ENCODE measurements around the gene DEDD. TPM values are rescaled to one million over a fixed set of nuclear protein-coding genes. Genes with fewer than 3 reads are reported as not detected.

The DEDD gene
- total RNA-seq, 2 donors from 2014 or later, result 34.9 to 42.5 TPM

DNA sequence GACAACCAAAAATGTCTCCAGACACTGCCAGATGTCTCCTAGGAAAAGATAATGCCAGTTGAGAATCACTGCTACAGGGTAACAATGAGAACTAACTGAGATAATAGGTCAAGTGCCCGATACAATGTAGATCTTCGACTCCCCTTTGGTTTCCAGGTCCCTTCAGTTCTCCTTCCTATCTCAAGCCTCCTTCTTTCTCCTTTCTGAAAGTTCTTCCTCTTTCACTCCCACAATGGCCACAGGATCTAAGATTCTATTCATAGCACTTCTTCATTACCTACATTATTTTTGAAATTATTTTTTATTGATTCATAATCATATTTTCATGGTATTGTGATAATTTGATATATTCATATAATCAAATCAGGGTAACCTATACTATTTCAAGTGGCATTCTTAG is 20.9 kb downstream of the DEDD start:
- no peaks in the 10 kb centered on the region for H3K9me3 Mint-ChIP-seq
- H3K27me3 Mint-ChIP-seq, result no peaks in the 10 kb centered on the region
- ATAC-seq (no peak), DNase-seq (ENCODE audit: low spot score) (no peak)
- H3K36me3 Mint-ChIP-seq, result peaks cover 10% of the 10 kb centered on the region
- H3K4me1 Mint-ChIP-seq (ENCODE audit: low read depth in 2 of 2), result peaks cover 38 to 48% of the 10 kb centered on the region in 2 donors
- no peak overlapping the region for H3K4me3 Mint-ChIP-seq
- no peak overlapping the region for H3K27ac Mint-ChIP-seq

DNA sequence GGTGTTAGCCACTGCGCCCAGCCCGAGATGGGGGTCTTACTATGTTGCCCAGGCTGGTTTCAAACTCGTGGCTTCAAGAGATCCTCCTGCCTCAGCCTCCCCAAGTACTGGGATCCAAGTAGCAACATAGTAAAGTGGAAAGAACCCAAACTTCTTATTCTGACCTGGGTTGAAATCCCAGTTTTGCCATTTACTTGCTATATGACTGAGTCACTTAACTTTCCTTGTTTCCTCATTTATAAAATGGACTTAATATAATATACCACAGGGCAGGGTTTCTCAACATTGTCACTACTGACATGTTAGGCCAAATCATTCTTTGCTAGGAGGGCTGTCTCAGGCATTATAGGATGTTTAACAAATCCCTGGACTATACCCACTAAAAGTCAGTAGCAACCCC is 21.4 kb downstream of the DEDD start:
- Mint-ChIP-seq H3K4me3 (no peak overlapping the region), H3K9me3 (no peaks in the 10 kb centered on the region), H3K36me3 (peaks cover 10% of the 10 kb centered on the region), H3K4me1 (ENCODE audit: low read depth in 2 of 2) (peaks cover 37 to 48% of the 10 kb centered on the region in 2 donors), H3K27ac (no peak overlapping the region), H3K27me3 (no peaks in the 10 kb centered on the region)
- no peak for ATAC-seq
- DNase-seq (ENCODE audit: low spot score), result no peak

DNA sequence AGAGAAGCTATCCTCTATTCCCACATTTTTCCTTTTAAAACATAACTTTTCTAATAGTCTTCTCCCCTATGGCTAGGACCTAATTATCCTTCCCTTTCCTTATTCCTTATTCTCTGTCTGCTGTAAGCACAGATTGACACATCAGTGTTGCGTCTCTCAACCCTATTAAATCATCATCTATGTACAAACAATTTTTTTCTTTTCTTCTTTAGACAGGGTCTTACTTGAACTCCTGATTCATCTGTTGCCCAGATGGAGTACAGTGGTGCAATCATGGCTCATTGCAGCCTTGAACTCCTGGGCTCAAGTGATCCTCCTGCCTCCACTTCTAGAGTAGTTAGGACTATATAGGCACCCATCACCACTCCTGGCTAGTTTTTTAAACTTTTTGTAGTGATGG is 26.0 kb downstream of the DEDD start:
- H3K27ac Mint-ChIP-seq, result no peak overlapping the region
- no peak overlapping the region for H3K4me3 Mint-ChIP-seq
- no peaks in the 10 kb centered on the region for H3K9me3 Mint-ChIP-seq
- no peaks in the 10 kb centered on the region for H3K27me3 Mint-ChIP-seq
- peaks cover 6% of the 10 kb centered on the region for H3K36me3 Mint-ChIP-seq
- peaks cover 12 to 13% of the 10 kb centered on the region in 2 donors for H3K4me1 Mint-ChIP-seq (ENCODE audit: low read depth in 2 of 2)
- DNase-seq (ENCODE audit: low spot score) (no peak), ATAC-seq (no peak)

DNA sequence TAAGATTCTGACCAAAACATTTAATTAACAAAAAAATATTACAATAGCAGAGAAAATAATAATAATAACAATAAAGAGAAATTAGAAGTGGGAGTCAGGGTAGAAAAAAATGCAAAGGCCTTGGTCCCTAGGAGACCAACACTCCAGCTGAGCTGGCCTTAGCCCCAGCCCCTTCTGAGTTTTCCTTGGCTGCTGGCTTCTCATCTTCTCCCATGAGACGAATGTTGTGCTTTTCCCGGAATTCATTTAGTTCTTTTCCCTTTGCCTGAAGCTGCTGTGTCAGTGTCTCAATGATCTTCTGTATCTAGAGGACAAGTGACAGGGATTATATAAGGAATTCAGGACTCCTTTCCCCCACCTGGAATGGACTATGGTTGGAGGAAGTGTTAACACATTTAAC is 31.9 kb downstream of the DEDD start:
- DNase-seq (ENCODE audit: low spot score) (no peak), ATAC-seq (no peak)
- no peaks in the 10 kb centered on the region for H3K9me3 Mint-ChIP-seq
- no peak overlapping the region for H3K27ac Mint-ChIP-seq
- H3K4me3 Mint-ChIP-seq, result no peak overlapping the region
- no peaks in the 10 kb centered on the region for H3K36me3 Mint-ChIP-seq
- peaks cover 20 to 29% of the 10 kb centered on the region in 2 donors for H3K4me1 Mint-ChIP-seq (ENCODE audit: low read depth in 2 of 2)
- H3K27me3 Mint-ChIP-seq, result no peaks in the 10 kb centered on the region

DNA sequence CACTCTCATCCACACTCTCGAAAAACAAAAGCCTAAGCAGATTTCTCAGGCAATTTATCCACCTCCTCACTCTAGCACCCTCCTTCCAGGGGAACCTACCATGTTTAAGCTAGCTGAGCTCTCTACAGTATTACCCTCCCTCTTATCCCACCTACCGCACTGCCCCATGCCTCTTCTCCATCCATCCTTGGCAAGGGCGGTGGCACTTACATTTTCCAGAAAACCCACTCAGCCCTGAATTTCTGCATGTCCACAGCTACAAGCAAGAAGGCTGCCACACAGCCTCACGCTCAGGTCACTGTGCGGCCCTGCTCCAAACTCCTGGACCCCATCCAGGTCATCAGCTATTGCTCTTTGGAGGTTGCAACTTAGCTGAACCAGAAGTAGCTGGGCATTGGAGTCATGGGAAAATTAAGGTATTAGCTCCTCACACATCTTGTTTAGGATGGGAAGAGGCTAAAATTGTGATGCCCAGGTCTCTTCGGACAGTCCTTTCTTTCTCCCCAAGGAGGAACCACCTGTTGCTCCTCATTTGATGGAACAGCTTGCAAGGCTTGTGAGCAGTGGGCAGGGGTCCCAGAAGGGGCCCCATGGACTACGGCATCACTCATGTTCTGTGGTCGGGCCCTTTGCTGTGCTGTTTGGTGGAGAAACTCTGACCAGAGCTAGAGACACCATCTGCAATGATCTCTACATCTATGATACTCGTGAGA is 33.2 kb downstream of the DEDD start:
- H3K4me3 Mint-ChIP-seq, result peak overlapping the region; percentile 84
- DNase-seq (ENCODE audit: low spot score), result no peak
- H3K27me3 Mint-ChIP-seq, result no peaks in the 10 kb centered on the region
- H3K36me3 Mint-ChIP-seq, result no peaks in the 10 kb centered on the region
- peak overlapping the region; percentile 62 to 85 for H3K27ac Mint-ChIP-seq
- no peak for ATAC-seq
- peaks cover 20 to 26% of the 10 kb centered on the region in 2 donors for H3K4me1 Mint-ChIP-seq (ENCODE audit: low read depth in 2 of 2)
- no peaks in the 10 kb centered on the region for H3K9me3 Mint-ChIP-seq

DNA sequence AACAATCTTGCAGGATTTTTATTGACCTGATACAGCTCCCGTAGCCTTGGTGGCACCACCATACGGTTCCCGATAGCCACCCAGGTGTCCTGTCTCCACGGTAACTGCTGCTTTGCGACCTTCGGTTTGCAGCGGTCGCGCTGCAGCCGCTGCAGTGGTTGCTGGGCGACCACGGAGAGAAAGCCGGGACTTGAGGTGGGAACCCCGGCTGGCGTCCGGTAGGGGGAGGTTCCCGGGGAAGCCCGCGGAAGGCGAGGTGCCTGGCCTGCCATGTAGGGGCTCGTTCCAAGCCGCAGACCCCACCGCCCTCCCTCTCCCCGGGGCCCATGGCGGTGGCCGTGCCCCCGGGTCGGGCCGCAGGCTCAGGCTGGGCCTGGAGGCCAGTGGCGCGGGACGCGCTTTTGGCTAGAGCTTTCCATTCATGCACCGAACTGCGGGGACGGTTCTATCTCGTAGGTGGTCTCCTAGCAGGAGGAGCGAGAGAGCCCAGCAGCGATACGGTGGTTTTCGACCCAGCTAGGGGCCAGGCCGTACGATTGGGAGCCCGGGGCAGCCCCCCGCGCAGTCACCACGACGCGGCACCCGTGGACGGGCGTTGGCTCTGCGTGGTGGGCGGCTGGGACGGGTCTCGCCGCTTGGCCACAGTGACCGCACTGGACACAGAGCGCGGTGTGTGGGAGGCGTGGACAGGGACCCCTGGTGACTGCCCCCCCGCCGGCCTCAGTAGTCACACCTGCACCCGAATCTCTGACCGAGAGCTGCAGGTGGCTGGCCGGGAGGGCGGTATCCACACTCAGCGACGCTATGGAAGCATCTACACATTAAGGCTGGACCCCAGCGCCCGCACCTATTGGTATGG is 34.0 kb downstream of the DEDD start, which contains the start of gene KLHDC9:
TSS of gene KLHDC9 (plus strand) at position 152 of the 859 bp plus-strand sequence. CDS start at position 327, 175 bp downstream.
- ATAC-seq, result peak; percentile 87 to 89
- peak; percentile 92 for DNase-seq (ENCODE audit: low spot score)
- no peaks in the 10 kb centered on the region for H3K36me3 Mint-ChIP-seq
- peaks cover 20 to 26% of the 10 kb centered on the region in 2 donors for H3K4me1 Mint-ChIP-seq (ENCODE audit: low read depth in 2 of 2)
- H3K9me3 Mint-ChIP-seq, result no peaks in the 10 kb centered on the region
- H3K27ac Mint-ChIP-seq, result peak within 1 kb of the TSS; percentile 78 to 98
- H3K4me3 Mint-ChIP-seq, result peak within 1 kb of the TSS; percentile 94
- H3K27me3 Mint-ChIP-seq, result no peaks in the 10 kb centered on the region

DNA sequence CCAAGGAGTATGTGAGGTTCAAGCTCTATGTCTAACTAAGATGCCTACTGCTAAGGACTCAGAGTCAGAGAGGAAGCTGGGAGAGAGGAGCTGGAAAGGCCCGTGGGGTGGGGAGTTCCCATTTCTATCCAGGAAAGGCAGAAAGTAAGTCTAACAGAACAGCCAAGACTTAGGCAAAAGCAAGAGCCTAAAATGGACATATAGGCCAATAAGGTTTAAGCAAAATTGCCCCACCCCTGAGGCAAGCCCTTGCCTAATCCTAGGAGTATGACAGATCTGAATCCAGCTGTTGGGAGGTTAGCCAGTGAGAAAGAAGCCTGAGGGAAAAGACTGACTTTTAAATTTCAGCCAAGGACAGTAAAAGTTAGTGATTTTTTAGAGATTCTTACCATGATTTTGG is 35.9 kb downstream of the DEDD start:
- Mint-ChIP-seq H3K27me3 (no peaks in the 10 kb centered on the region), H3K4me3 (no peak overlapping the region), H3K36me3 (no peaks in the 10 kb centered on the region), H3K4me1 (ENCODE audit: low read depth in 2 of 2) (peaks cover 27 to 39% of the 10 kb centered on the region in 2 donors), H3K27ac (peak overlapping the region in 1 of 2 donors; percentile 98), H3K9me3 (no peaks in the 10 kb centered on the region)
- ATAC-seq, result no peak
- DNase-seq (ENCODE audit: low spot score), result no peak

DNA sequence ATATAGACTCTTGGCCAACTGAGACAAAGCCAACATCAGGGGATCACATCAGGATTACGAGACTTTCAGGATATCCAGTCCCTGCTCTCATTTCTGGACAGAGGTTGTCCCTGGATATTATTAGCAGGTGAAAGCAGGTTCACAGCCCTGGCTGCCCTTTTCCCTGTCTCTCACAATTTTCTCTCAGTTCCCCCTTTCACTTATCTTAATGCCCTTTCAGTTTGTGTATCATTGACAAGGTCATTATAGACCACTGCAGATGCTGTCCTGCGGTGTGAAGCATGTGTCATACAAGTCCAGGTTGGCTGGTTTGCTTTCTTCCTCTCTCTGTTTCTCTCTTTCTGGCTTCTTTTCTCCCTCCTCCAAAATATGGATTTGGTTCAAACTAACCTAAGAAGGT is 36.5 kb downstream of the DEDD start:
- H3K4me3 Mint-ChIP-seq, result no peak overlapping the region
- peak overlapping the region in 1 of 2 donors; percentile 98 for H3K27ac Mint-ChIP-seq
- no peak for DNase-seq (ENCODE audit: low spot score)
- no peaks in the 10 kb centered on the region for H3K9me3 Mint-ChIP-seq
- ATAC-seq, result no peak
- peaks cover 27 to 39% of the 10 kb centered on the region in 2 donors for H3K4me1 Mint-ChIP-seq (ENCODE audit: low read depth in 2 of 2)
- no peaks in the 10 kb centered on the region for H3K36me3 Mint-ChIP-seq
- no peaks in the 10 kb centered on the region for H3K27me3 Mint-ChIP-seq

DNA sequence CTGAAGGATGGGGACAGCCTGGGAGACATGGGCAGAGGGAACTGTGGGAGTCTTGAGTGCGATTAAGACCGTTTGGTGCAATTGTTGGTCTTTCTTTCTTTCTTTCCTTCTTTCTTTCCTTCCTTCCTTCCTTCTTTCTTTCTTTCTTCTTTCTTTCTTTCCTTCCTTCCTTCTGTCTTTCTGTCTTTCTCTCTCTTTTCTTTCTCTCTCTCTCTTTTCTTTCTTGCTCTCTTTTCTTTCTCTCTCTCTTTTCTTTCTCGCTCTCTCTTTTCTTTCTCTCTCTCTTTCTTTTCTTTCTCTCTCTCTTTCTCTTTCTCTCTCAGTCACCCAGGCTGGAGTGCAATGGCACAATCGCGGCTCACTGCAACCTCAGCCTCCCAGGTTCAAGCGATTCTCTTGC is 37.2 kb downstream of the DEDD start:
- DNase-seq (ENCODE audit: low spot score), result no peak
- Mint-ChIP-seq H3K36me3 (no peaks in the 10 kb centered on the region), H3K4me3 (no peak overlapping the region), H3K27me3 (no peaks in the 10 kb centered on the region), H3K4me1 (ENCODE audit: low read depth in 2 of 2) (peaks cover 27 to 39% of the 10 kb centered on the region in 2 donors), H3K27ac (peak overlapping the region in 1 of 2 donors; percentile 3), H3K9me3 (no peaks in the 10 kb centered on the region)
- ATAC-seq, result no peak

DNA sequence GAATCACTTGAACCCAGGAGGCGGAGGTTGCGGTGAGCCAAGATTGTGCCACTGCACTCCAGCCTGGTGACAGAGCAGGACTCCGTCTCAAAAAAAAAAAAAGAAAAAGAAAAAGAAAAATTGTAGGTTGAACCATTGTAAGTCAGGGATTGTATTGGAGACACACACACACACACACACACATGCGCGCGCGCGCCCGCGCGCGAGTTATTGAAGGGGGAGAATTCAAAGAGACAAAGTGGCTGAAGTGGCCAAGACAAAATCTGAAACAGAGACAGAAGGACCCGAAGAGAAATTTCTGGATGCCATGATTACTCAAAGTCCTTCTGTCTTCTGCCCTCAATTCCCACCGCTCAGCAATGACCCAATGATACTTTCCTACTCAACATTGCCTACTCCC is 38.0 kb downstream of the DEDD start:
- Mint-ChIP-seq H3K27ac (no peak overlapping the region), H3K27me3 (no peaks in the 10 kb centered on the region), H3K4me3 (no peak overlapping the region), H3K9me3 (no peaks in the 10 kb centered on the region), H3K4me1 (ENCODE audit: low read depth in 2 of 2) (peaks cover 27 to 39% of the 10 kb centered on the region in 2 donors), H3K36me3 (no peaks in the 10 kb centered on the region)
- no peak for DNase-seq (ENCODE audit: low spot score)
- ATAC-seq, result no peak

DNA sequence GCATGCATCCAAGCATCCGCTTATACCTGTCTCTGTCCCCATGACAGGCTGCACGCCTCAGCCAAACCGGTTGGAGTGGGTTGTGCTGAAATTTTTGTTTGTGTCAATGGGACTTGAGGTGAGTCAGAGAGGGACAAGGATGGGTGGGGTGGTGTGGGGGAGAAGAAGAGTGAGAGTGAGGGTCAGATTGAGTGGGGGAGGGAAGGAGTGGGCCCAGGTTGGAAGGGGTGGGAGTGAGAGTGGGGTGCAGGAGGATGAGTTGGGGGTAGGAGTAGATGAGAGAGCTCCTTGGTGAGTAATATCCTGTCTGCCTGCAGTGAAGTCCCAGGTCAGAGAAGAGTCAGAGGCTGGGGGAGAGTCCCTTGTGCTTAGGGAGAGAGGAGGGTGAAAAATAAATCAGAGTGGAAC is 39.8 kb downstream of the DEDD start:
- DNase-seq (ENCODE audit: low spot score) (no peak), ATAC-seq (peak; percentile 82 to 84)
- Mint-ChIP-seq H3K9me3 (no peaks in the 10 kb centered on the region), H3K27me3 (no peaks in the 10 kb centered on the region), H3K4me3 (no peak overlapping the region), H3K27ac (peak overlapping the region in 1 of 2 donors; percentile 43), H3K36me3 (no peaks in the 10 kb centered on the region), H3K4me1 (ENCODE audit: low read depth in 2 of 2) (peaks cover 15 to 27% of the 10 kb centered on the region in 2 donors)

DNA sequence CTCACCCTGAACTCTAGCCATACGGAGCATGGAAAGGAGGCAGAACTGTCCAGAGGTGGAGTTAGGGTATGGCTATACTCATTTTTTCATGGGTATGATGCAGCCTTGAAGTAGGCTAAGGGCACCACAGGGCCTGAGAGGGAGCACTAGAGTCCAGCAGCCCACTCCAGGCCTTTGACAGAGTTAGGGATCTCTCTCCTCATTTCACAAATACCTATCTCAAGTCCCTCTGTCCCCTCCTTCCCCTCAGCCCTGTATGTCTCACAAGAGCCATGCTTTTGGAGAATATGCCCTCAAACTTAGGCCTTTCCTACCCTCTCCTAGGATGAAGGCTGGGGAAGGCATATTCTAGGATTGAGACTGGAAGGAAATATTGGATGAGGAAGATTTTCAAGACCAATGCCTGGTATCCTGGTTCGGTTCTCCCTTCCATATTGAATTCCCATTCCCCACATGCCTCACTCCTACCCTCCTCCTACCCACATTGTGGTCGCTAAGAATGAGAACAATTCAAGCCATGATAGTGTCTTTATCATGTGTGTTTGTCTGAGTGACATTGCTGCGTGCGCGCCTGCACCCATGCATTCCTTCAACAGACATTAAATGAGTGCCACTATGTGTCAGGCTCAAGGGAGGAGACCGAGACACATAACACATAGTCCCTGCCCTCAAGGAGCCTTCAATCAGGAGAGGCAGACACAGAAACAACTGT is 40.5 kb downstream of the DEDD start:
- Mint-ChIP-seq H3K27ac (peak overlapping the region in 1 of 2 donors; percentile 43), H3K27me3 (no peaks in the 10 kb centered on the region), H3K9me3 (no peaks in the 10 kb centered on the region), H3K4me3 (no peak overlapping the region), H3K36me3 (no peaks in the 10 kb centered on the region), H3K4me1 (ENCODE audit: low read depth in 2 of 2) (peaks cover 8 to 20% of the 10 kb centered on the region in 2 donors)
- DNase-seq (ENCODE audit: low spot score), result no peak
- no peak for ATAC-seq

DNA sequence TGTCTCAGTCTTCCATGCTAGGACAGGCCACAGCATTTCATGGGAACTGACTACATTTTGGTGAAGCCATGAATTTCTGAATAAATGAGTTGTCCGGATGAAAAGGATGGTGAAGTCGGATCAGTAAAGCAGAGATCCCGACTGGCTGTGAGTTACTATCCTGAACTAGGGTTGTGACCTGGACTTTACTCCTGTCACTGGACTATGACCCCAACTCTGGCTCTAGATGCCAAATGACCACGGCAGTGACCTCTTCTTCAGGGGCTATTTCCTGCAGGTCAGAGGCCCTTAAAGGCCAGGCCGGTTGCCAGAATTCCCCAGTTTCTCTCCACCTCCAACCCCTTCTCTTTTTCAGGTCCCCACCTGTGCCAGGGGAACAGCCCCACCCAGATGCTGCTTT is 41.4 kb downstream of the DEDD start:
- H3K4me3 Mint-ChIP-seq, result no peak overlapping the region
- H3K36me3 Mint-ChIP-seq, result no peaks in the 10 kb centered on the region
- H3K9me3 Mint-ChIP-seq, result no peaks in the 10 kb centered on the region
- DNase-seq (ENCODE audit: low spot score) (no peak), ATAC-seq (no peak)
- H3K4me1 Mint-ChIP-seq (ENCODE audit: low read depth in 2 of 2), result peaks cover 7 to 13% of the 10 kb centered on the region in 2 donors
- no peaks in the 10 kb centered on the region for H3K27me3 Mint-ChIP-seq
- H3K27ac Mint-ChIP-seq, result no peak overlapping the region
